ENCODE data around the gene MTG2. TPM values are rescaled to one million over a fixed set of nuclear protein-coding genes. Genes with fewer than 3 reads are reported as not detected.

The MTG2 gene
- total and polyA plus RNA-seq, 8 donors = 13.6 to 77.9 (median 21.4) TPM

DNA sequence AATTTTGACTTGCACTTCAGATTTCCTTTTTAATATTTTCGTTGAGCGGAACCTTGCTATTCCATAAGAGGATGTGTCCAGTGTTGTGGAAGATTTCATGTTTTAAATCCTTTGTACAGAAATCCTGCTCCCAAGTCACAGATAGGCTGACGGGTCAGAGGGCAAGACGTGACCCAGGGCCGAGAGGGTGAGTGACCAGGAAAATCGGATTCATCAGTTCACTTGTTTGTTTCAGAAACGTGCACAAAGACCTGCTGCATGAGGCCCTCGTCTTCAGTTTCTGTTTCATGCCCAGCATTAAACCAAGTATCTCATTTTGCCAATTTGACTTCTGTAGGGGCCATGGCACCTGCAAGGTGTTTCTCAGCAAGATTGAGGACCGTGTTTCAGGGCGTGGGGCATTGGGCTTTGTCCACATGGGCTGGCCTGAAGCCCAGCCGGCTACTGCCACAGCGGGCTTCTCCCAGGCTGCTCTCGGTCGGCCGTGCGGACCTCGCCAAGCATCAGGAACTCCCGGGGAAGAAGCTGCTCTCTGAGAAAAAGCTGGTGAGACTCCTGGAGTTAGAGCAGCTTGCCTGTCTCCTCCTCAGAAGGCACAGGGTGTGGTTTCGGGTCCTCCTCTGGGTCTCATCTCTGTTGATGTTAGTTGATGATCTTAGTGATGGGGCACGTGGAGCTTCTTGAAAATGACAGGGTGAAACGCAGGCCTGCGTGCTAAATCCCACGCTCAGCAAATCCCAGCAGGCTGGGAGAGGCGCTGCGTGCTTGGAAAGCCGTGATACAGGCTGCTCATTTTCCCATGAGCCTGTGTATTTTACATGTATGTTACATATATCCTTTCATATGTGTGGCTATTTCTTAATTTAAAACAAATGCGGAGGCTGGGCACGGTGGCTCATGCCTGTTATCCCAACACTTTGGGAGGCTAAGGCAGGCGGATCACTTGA is 10.5 kb downstream of the MTG2 start:
- WGBS, 5 donors = 80 to 90% (median 85%) methylated on average over 29 of the region's 29 CpGs
- no peak overlapping the region for H3K4me3 ChIP-seq
- no peak for DNase-seq
- intact Hi-C loops (cut with DNase I; ENCODE audit: low total_unique reads) = no loop called here
- no peaks in the 10 kb centered on the region for H3K4me1 ChIP-seq
- no peak overlapping the region for H3K27ac ChIP-seq
- TF ChIP-seq, protein P1, sequence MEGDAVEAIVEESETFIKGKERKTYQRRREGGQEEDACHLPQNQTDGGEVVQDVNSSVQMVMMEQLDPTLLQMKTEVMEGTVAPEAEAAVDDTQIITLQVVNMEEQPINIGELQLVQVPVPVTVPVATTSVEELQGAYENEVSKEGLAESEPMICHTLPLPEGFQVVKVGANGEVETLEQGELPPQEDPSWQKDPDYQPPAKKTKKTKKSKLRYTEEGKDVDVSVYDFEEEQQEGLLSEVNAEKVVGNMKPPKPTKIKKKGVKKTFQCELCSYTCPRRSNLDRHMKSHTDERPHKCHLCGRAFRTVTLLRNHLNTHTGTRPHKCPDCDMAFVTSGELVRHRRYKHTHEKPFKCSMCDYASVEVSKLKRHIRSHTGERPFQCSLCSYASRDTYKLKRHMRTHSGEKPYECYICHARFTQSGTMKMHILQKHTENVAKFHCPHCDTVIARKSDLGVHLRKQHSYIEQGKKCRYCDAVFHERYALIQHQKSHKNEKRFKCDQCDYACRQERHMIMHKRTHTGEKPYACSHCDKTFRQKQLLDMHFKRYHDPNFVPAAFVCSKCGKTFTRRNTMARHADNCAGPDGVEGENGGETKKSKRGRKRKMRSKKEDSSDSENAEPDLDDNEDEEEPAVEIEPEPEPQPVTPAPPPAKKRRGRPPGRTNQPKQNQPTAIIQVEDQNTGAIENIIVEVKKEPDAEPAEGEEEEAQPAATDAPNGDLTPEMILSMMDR (IDR thresholded peaks at IDR 0.05) = no peak
- no peak for TF ChIP-seq EP300 (IDR thresholded peaks at IDR 0.05)
- TF ChIP-seq POLR2A (IDR thresholded peaks at IDR 0.05) = no peak
- TF ChIP-seq POLR2AphosphoS5 (IDR thresholded peaks at IDR 0.05) = no peak
- peaks cover 34 to 95% (median 91%) of the 10 kb centered on the region in 4 donors for H3K36me3 ChIP-seq
- H3K9me3 ChIP-seq = no peaks in the 10 kb centered on the region
- no peaks in the 10 kb centered on the region for H3K27me3 ChIP-seq

DNA sequence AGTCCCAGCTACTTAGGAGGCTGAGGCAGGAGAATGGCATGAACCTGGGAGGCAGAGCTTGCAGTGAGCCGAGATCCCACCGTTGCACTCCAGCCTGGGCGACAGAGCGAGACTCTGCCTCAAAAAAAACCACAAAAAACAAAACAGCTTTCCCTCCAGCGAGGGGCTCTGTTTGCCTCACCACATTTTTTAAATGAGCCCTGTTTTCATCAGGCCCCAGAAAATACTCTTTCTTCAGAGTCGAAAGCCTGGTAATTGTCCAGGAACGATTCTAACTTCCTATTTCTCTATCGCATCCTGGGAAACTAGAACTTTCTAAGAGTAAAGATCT is 12.2 kb downstream of the MTG2 start:
- no peak overlapping the region for H3K27ac ChIP-seq
- TF ChIP-seq POLR2AphosphoS5 (IDR thresholded peaks at IDR 0.05) (no peak), POLR2A (IDR thresholded peaks at IDR 0.05) (no peak), EP300 (IDR thresholded peaks at IDR 0.05) (no peak)
- TF ChIP-seq, protein P1 (IDR thresholded peaks at IDR 0.05) = no peak
- WGBS, 5 donors = 79 to 93% (median 84%) methylated on average over 8 of the region's 8 CpGs
- H3K9me3 ChIP-seq = no peaks in the 10 kb centered on the region
- H3K4me3 ChIP-seq = no peak overlapping the region
- DNase-seq = no peak
- H3K27me3 ChIP-seq = no peaks in the 10 kb centered on the region
- H3K36me3 ChIP-seq = peaks cover 41 to 99% (median 94%) of the 10 kb centered on the region in 4 donors
- intact Hi-C loops (cut with DNase I; ENCODE audit: low total_unique reads) = no loop called here
- H3K4me1 ChIP-seq = no peaks in the 10 kb centered on the region

DNA sequence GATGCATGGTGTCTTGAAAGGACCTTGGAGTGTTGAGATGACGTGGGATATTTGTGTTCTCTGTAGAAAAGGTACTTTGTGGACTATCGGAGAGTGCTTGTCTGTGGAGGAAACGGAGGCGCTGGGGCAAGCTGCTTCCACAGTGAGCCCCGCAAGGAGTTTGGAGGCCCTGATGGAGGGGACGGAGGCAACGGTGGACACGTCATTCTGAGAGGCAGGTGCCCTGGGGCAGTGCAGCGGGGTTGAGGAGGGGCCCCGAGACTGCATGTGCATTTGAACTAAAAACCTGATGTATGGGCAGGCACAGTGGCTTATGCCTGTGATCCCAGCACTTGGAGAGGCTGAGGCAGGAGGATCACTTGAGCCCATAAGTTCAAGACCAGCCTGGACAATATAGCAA is 12.9 kb downstream of the MTG2 start:
- DNase-seq = no peak
- H3K27ac ChIP-seq = no peak overlapping the region
- no peaks in the 10 kb centered on the region for H3K9me3 ChIP-seq
- TF ChIP-seq EP300 (IDR thresholded peaks at IDR 0.05) = no peak
- TF ChIP-seq POLR2A (IDR thresholded peaks at IDR 0.05) = no peak
- no peaks in the 10 kb centered on the region for H3K4me1 ChIP-seq
- H3K36me3 ChIP-seq = peaks cover 40 to 99% (median 94%) of the 10 kb centered on the region in 4 donors
- 93 to 95% (median 94%) methylated on average over 10 of the region's 10 CpGs for WGBS, 5 donors
- intact Hi-C loops (cut with DNase I; ENCODE audit: low total_unique reads) = no loop called here
- no peaks in the 10 kb centered on the region for H3K27me3 ChIP-seq
- no peak overlapping the region for H3K4me3 ChIP-seq

GRCh38 chr20:62196286-62196685 is 13.5 kb downstream of the MTG2 start:
- intact Hi-C loops (cut with DNase I; ENCODE audit: low total_unique reads) = no loop called here
- Histone ChIP-seq H3K36me3 (peaks cover 44 to 99% (median 94%) of the 10 kb centered on the region in 4 donors), H3K27me3 (no peaks in the 10 kb centered on the region), H3K9me3 (no peaks in the 10 kb centered on the region), H3K4me1 (no peaks in the 10 kb centered on the region), H3K4me3 (no peak overlapping the region), H3K27ac (no peak overlapping the region)
- 95 to 99% (median 97%) methylated on average over 10 of the region's 10 CpGs for WGBS, 5 donors
- no peak for DNase-seq
- TF ChIP-seq POLR2AphosphoS5 (IDR thresholded peaks at IDR 0.05) = no peak
- TF ChIP-seq, protein P1 (IDR thresholded peaks at IDR 0.05) = no peak
- no peak for TF ChIP-seq EP300 (IDR thresholded peaks at IDR 0.05)
- no peak for TF ChIP-seq POLR2A (IDR thresholded peaks at IDR 0.05)

DNA sequence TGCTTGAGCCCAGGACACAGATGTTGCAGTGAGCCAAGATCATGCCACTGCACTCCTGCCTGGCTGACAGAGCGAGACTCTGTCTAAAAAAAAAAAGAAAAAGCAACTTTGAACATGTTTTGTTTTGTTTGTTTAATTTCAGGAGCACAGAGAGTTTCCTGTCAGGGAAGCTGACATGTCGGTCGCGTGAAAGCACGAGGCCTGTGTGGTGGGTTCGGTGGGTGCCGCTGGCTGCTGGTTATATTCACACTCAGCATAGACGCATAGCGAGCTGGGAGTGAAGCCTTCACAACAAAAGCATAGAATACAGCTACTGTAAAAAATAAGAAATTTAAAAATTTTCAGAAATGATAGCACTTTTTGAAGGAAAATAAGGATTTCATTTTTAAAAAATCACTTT is 14.5 kb downstream of the MTG2 start:
- no peak overlapping the region for H3K4me3 ChIP-seq
- TF ChIP-seq POLR2AphosphoS5 (IDR thresholded peaks at IDR 0.05) (no peak), EP300 (IDR thresholded peaks at IDR 0.05) (no peak), POLR2A (IDR thresholded peaks at IDR 0.05) (no peak)
- TF ChIP-seq, protein P1 (IDR thresholded peaks at IDR 0.05) = no peak
- DNase-seq = no peak
- no peaks in the 10 kb centered on the region for H3K9me3 ChIP-seq
- peaks cover 50 to 99% (median 95%) of the 10 kb centered on the region in 4 donors for H3K36me3 ChIP-seq
- H3K27me3 ChIP-seq = no peaks in the 10 kb centered on the region
- intact Hi-C loops (cut with DNase I; ENCODE audit: low total_unique reads) = no loop called here
- H3K27ac ChIP-seq = no peak overlapping the region
- WGBS, 5 donors = 86 to 98% (median 94%) methylated on average over 9 of the region's 9 CpGs
- H3K4me1 ChIP-seq = no peaks in the 10 kb centered on the region
